HT-29 (cell line): ENCODE measurements around the gene TLR4. TPM values are rescaled to one million over a fixed set of nuclear protein-coding genes. Genes with fewer than 3 reads are reported as not detected.
A peak's percentile ranks its signal among the peaks of the same experiment; 100 is the strongest.

Source experiments
- DNase-seq: peaks from one replicate; pipeline ENCODE4 v3.0.0-alpha.2; 2015; ENCODE audit warnings: low spot score
- total RNA-seq: library from RNA; depleted of rRNA; stranded (reverse); fragments of >200 nt; shearing (Covaris generic); gene quantifications from 2 replicates; pipeline ENCODE4 v1.2.3, GENCODE V29; 2014; rRNA removed

Gene TLR4
- 4.3 and 4.5 TPM in 2 replicates for total RNA-seq

DNA sequence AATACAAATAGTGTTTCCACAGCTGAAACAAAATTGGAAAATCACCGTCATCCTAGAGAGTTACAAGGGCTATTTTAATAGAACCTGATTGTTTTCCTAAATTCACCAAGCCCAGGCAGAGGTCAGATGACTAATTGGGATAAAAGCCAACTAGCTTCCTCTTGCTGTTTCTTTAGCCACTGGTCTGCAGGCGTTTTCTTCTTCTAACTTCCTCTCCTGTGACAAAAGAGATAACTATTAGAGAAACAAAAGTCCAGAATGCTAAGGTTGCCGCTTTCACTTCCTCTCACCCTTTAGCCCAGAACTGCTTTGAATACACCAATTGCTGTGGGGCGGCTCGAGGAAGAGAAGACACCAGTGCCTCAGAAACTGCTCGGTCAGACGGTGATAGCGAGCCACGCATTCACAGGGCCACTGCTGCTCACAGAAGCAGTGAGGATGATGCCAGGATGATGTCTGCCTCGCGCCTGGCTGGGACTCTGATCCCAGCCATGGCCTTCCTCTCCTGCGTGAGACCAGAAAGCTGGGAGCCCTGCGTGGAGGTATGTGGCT is at the start of gene TLR4:
TLR4 (plus strand) TSS at position 380 of the 552 bp plus-strand sequence; CDS start at position 450, 70 bp downstream.
- DNase-seq = peak; percentile 74

GRCh38 chr9:117656002-117656401 is 48.2 kb upstream of the TLR4 start:
- DNase-seq = no peak

GRCh38 chr9:117662651-117663050 is 41.6 kb upstream of the TLR4 start:
- no peak for DNase-seq

- no peak for DNase-seq
Measured at GRCh38 chr9:117664419-117664818, 39.8 kb upstream of the TLR4 start.

DNA sequence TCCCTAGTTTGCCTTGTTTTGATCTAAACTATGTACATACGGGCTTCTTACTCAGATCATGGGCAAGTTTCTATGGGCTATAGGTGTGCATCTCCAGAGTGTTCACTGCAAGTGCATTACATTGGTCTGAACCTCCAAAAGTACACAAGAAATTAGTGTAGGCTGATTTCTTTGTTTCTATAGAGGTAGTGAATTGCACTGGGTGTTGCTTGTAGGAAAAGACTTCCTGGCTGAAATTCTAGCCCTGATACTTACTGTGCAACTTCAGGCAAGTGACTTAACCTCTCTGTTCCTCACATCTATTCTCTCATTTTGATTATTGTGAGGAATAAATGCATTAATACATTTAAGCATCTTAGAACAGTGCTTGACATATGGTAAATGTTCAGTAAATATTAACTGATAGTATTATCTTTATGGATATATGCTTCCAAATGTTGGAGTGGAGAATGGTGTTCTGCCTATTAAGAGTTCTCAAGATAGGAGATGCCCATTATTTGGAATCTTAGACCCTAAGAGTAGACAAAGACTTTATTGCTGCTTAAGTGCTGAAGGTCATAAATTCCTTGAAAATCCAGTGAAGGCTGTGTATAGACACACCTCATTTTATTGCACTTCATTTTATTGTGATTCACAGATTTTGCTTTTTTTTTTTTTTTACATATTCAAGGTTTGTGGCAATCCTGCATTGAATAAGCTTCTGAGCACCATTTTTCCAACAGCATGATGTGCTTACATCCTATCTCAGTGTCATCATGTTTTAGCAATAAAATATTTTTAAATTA is 38.4 kb upstream of the TLR4 start:
- DNase-seq = no peak

- no peak for DNase-seq
Measured at GRCh38 chr9:117671468-117671867, 32.7 kb upstream of the TLR4 start.

GRCh38 chr9:117672369-117672768 is 31.8 kb upstream of the TLR4 start:
- no peak for DNase-seq

- no peak for DNase-seq
Measured at GRCh38 chr9:117677572-117677971, 26.6 kb upstream of the TLR4 start.

DNA sequence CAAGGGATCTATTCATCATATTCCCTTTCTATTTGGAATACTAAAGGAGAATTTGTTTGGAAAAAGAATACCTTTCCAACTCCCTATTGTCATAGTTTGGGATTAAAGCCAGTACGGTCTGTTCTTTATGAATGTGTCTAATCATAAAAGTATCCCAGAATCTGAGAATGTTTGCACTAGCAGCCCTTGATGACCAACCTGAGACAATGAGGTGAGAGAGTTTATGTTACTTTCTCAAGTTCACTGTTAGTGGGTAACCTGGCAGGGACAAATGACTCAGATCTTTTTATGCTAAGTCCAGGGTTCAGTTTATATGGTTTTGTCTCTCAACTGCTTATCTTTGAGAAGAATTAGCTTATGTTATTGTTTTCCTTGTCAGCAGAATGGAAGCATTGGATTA is 25.3 kb upstream of the TLR4 start:
- DNase-seq = no peak

DNA sequence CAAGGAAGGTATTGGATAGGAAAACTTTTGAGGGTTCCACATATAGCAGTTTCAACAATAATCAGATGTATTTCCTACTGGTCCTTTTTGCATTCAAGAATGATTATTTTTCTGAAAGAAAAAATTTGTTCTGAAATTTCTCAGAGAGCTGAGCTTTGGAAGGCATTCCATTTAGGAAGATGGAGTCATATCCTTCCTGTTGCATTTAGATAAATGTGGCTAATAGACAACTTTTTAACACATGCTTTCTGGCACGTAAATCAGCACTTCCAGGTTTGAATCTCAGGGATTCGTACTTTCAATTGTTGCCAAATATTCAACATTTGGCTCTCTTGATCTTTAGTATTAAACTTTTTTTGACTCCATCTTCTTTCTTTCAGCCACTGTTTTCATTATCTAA is 24.8 kb upstream of the TLR4 start:
- no peak for DNase-seq

- DNase-seq = no peak
Measured at GRCh38 chr9:117681888-117682287, 22.3 kb upstream of the TLR4 start.

DNA sequence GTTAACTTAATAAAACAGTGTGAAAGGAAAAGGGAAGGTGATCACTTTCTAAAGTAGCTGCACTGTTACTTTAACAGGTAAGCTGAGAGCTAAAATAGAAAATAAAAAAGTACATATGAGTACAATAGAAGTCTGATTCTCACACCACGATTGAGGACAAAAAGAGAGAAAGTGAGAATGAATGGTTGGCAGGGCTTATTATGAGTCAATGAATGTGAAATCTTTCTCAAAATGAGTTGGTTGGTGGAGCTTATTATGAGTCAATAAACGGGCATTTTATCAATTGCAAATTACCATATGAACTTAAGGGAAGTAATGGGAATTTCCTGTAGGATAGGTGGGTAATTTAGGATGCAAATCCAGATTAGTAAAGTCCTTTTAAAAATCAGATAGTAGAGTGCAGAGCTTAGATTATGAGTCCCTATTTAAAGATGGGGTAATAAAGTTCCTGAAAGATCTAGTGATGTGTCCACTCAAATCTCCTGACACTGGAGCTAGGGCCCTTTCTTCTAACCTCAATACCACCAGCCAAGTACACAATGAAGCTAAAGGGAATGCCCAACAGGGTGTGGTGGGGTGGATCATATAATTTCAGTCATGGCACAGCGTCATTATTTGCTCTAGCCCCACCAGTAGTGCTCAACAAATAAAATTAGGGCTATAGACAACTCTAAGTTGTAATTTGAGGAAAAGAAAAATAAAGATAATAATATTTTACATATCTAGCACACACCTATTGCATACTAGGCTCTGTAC is 21.1 kb upstream of the TLR4 start:
- DNase-seq = no peak

DNA sequence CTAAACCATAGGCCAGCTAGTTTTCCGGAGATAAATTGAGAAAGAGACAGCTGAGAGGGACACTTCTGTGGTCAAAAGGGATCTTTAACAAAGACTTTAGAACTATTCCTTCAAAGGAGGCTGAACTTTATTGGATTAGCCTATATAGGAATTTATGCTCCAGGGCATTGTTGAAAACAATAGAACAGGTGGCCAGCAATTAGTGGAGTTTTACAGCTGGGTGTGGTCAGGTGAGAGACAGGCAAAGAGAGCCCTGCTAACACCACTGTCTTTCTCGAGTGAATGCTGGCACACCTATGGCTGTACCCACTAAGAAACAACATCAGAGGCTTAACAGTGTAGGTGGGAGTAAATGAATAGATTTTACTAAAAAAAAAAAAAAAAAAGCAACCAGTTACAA is 16.7 kb upstream of the TLR4 start:
- no peak for DNase-seq

- DNase-seq = no peak
Measured at GRCh38 chr9:117691367-117691766, 12.8 kb upstream of the TLR4 start.

DNA sequence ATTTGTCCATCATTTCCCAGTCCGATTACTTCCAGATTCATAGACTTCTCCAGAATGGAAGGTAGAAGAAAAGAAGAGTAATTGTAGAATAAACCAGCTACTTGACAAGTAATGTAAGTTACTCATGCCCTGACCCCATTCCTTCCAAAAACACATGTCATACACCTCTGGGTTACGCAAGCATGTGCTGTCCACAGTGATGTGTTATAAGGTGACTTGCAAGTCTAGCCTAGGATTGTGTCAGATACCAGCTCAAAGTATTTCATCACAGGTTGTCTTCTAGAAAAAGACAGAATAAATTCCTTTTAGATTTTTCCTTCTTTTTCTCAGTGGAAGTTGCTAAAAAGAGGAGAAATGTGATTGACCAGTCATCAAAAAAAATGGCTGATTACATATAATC is 8.0 kb upstream of the TLR4 start:
- DNase-seq = no peak

DNA sequence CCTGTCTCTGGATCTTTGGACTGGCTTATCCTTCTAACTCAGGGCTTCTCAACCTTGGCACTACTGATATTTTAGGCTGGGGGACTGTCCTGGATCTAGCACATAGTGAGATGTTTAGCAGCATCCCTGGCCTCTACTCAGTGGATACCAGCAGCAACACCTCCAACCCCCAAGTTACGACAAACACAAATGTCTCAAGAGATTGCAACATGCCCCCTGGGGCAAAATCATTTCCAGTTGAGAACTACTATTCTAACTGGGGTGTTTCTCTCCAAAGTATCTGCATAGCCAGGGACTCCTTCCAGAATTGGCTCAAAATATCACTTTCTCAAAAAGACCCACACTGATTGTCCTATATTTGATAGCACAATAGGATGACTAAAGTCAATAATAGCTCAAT is 7.2 kb upstream of the TLR4 start:
- DNase-seq = no peak

DNA sequence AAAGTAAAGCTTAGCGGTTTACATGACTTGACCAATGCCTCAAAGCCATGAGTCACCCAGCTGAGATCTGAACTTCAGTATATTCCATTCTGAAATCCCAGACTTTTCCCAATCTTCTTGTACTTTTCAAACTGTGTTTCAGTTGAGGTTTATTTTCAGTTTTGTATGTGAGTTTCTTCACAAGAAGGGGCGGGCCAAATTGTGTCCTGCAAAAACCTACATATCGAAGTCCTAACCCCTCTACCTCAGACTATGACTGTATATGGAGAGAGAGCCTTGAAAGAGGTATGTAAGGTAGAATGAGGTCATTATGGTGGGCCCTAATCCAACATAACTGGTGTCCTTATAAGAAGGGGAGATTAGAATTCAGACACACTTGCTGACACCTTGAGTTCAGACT is 666 bp upstream of the TLR4 start:
- DNase-seq = no peak

DNA sequence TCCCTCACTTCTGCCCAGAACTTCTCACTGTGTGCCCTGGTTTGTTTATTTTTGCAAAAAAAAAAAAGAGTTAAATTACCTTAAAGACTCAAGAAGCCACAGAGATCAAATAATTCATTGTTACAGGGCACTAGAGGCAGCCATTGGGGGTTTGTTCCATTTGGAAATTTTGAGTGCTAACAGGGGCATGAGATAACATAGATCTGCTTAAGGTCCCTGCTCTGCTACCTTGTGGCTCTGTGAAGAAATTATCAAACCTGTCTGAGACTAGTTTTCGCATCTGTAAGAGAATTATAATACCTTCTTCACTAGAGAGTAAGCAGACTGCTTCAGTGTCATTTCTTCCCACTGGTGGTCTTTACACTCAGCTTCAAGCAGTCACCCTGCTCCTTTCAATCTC is 394 bp downstream of the TLR4 start:
- DNase-seq = no peak

GRCh38 chr9:117705386-117705785 is 1.2 kb downstream of the TLR4 start:
- DNase-seq = no peak

- DNase-seq = no peak
Measured at GRCh38 chr9:117706421-117707116, 2.4 kb downstream of the TLR4 start.

DNA sequence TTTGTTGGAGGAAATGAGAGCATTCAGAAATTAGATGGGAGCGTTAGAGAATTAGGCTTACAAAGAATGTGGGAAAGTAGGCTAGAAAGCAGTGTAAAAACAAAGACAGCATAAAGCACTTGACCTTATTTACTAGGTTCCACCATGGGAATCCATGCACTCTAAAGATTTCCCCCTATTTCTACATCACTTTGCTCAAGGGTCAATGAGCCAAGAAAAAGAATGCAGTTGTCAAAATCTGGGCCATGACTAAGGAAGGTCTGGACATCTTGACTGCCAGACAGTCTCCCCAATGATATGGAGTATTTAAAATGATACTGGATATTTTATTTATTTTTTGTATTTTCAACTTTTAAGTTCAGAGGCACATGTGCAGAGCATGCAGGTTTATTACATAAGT is 3.4 kb downstream of the TLR4 start:
- DNase-seq = no peak

DNA sequence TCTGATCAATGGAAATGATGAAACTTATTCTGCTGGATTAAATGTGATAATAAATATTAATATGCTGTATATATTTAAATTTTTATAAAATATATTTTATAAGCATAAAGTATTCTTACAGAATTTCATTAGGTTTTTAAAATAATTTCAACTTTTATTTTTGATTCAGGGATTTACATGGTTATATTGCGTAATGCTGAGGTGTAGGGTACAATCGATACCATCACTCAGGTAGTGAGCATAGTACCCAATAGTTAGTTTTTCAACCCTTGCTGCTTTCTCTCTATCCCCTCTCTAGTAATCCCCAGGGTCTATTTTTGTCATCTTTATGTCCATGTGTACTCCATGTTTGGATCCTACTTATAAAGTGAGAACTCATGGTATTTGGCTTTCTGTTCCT is 5.7 kb downstream of the TLR4 start:
- no peak for DNase-seq
